IMR-90 (cell line): ENCODE data around the gene ADAMTS8. TPM values are rescaled to one million over a fixed set of nuclear protein-coding genes. Genes with fewer than 3 reads are reported as not detected.
A peak's percentile ranks its signal among the peaks of the same experiment; 100 is the strongest.

ENCODE experiments used
- ATAC-seq: fragments of 200-7000 bp; cut with Tn5 transposase; 2 replicates; pipeline ENCODE4 v1.9.1; 2020; ENCODE audit warnings: low read depth, mild to moderate bottlenecking, moderate library complexity
- BruUV-seq: library from RNA; stranded (reverse); fragments of 400-500 nt; replicated peaks from 2 replicates; lab custom pipeline; 2021; lab: Mats Ljungman, UMichigan
- CTCF ChIA-PET: fragments of 300-600 bp; formaldehyde crosslinking; extraction: SDS; loops from one replicate; lab custom pipeline; 2021; ENCODE audit warnings: antibody characterized with exemption; lab: Yijun Ruan, JAX
- POLR2A ChIA-PET: fragments of 300-600 bp; sonication (Branson Sonifier 250); formaldehyde crosslinking; loops from one replicate; lab custom pipeline; 2022; ENCODE audit warnings: antibody characterized with exemption; ENCODE audit not compliant: unreplicated experiment; lab: Charles Lee
- DNase-seq: peaks from one replicate; pipeline ENCODE4 v3.0.0; 2013
- H2AFZ ChIP-seq: replicated peaks from 2 replicates; pipeline ENCODE3; 2013; ENCODE audit warnings: low read length, mild to moderate bottlenecking; ENCODE audit not compliant: poor library complexity
- H2AK5ac ChIP-seq: 2 replicates; pipeline ENCODE4 v1.6.1; 2013; ENCODE audit warnings: low read depth, low read length, inconsistent platforms
- H2AK9ac ChIP-seq: replicated peaks from 2 replicates; pipeline ENCODE3; 2013; ENCODE audit warnings: mild to moderate bottlenecking, low read depth, low read length, moderate library complexity; ENCODE audit not compliant: poor library complexity
- H2BK120ac ChIP-seq: 2 replicates; pipeline ENCODE4 v1.6.1; 2013; ENCODE audit warnings: low read depth, low read length, inconsistent platforms
- H2BK15ac ChIP-seq: 3 replicates; pipeline ENCODE4 v1.6.1; 2013; ENCODE audit warnings: low read depth, low read length, inconsistent platforms
- H2BK20ac ChIP-seq: 2 replicates; pipeline ENCODE4 v1.6.1; 2013; ENCODE audit warnings: low read depth, mild to moderate bottlenecking, inconsistent platforms, low read length, moderate library complexity
- H2BK5ac ChIP-seq: 2 replicates; pipeline ENCODE4 v1.6.1; 2013; ENCODE audit warnings: mild to moderate bottlenecking, low read depth, low read length, inconsistent platforms; ENCODE audit not compliant: poor library complexity, severe bottlenecking
- H3K14ac ChIP-seq: replicated peaks from 2 replicates; pipeline ENCODE4 v1.6.1; 2013; ENCODE audit warnings: low read depth, low read length, inconsistent platforms
- H3K18ac ChIP-seq: 2 replicates; pipeline ENCODE4 v1.6.1; 2013; ENCODE audit warnings: low read depth, low read length, control low read depth
- H3K23ac ChIP-seq: 2 replicates; pipeline ENCODE4 v1.6.1; 2013; ENCODE audit warnings: low read depth, low read length, inconsistent platforms
- H3K27ac ChIP-seq: 2 replicates; pipeline ENCODE4 v1.5.1; 2013; ENCODE audit warnings: mild to moderate bottlenecking, control low read depth, low read length; ENCODE audit not compliant: insufficient read depth
- H3K27me3 ChIP-seq: 2 replicates; pipeline ENCODE4 v1.6.1; 2013; ENCODE audit warnings: low read length; ENCODE audit not compliant: control insufficient read depth, insufficient read depth
- H3K36me3 ChIP-seq: 2 replicates; pipeline ENCODE4 v1.6.1; 2013; ENCODE audit warnings: low read length, mixed read lengths; ENCODE audit not compliant: control insufficient read depth, insufficient read depth
- H3K4ac ChIP-seq: 2 replicates; pipeline ENCODE4 v1.6.1; 2013; ENCODE audit warnings: low read depth, low read length, inconsistent platforms
- H3K4me1 ChIP-seq: 2 replicates; pipeline ENCODE4 v1.6.1; 2013; ENCODE audit warnings: low read length, mixed read lengths; ENCODE audit not compliant: control insufficient read depth, insufficient read depth
- H3K4me2 ChIP-seq: 2 replicates; pipeline ENCODE4 v1.6.1; 2013; ENCODE audit warnings: low read depth, mild to moderate bottlenecking, control low read depth, low read length, moderate library complexity
- H3K4me3 ChIP-seq: 2 replicates; pipeline ENCODE4 v1.5.1; 2013; ENCODE audit warnings: low read depth, mild to moderate bottlenecking, control low read depth, low read length, moderate library complexity; ENCODE audit not compliant: insufficient read depth
- H3K56ac ChIP-seq: 2 replicates; pipeline ENCODE4 v1.6.1; 2013; ENCODE audit warnings: low read length, inconsistent platforms; ENCODE audit not compliant: insufficient read depth; ENCODE audit errors: extremely low read depth
- H3K79me1 ChIP-seq, 2 experiments: 2 replicates each; pipeline ENCODE4 v1.6.1; 2013; ENCODE audit warnings: low read length in 2 of 2, inconsistent platforms in 1 of 2, low read depth in 1 of 2
- H3K9ac ChIP-seq: 2 replicates; pipeline ENCODE4 v1.6.1; 2013; ENCODE audit warnings: low read depth, low read length, control low read depth
- H3K9me1 ChIP-seq: 2 replicates; pipeline ENCODE4 v1.6.1; 2013; ENCODE audit warnings: low read length, inconsistent platforms; ENCODE audit not compliant: insufficient read depth
- H3K9me3 ChIP-seq: 2 replicates; pipeline ENCODE4 v1.6.1; 2013; ENCODE audit warnings: low read length; ENCODE audit not compliant: control insufficient read depth, insufficient read depth
- H4K20me1 ChIP-seq: 2 replicates; pipeline ENCODE4 v1.6.1; 2013; ENCODE audit warnings: low read length, inconsistent platforms; ENCODE audit not compliant: insufficient read depth
- H4K5ac ChIP-seq: 2 replicates; pipeline ENCODE4 v1.6.1; 2013; ENCODE audit warnings: mild to moderate bottlenecking, low read depth, low read length, control low read depth
- H4K8ac ChIP-seq, 2 experiments: 2 replicates each; pipeline ENCODE4 v1.6.1; 2013; ENCODE audit warnings: low read depth in 2 of 2, low read length in 2 of 2, control low read depth in 1 of 2, inconsistent platforms in 1 of 2
- H4K91ac ChIP-seq: 2 replicates; pipeline ENCODE4 v1.6.1; 2013; ENCODE audit warnings: low read depth, low read length, inconsistent platforms; ENCODE audit not compliant: insufficient read depth
- CEBPB ChIP-seq: IDR thresholded peaks from 2 replicates; pipeline ENCODE4 v1.6.1; 2012; ENCODE audit warnings: low read depth, low read length, improper control_type of control experiment
- FOS ChIP-seq: fragments of 150-350 bp; IDR thresholded peaks from 2 replicates; pipeline ENCODE4 v1.6.1; 2016; ENCODE audit warnings: low read depth, low read length
- NFE2L2 ChIP-seq: fragments of 150-350 bp; IDR thresholded peaks from 2 replicates; pipeline ENCODE4 v1.6.1; 2016; ENCODE audit warnings: low read depth, mild to moderate bottlenecking, low read length
- POLR2A ChIP-seq: IDR thresholded peaks from 2 replicates; pipeline ENCODE4 v1.6.1; 2012; ENCODE audit warnings: mild to moderate bottlenecking, low read depth, low read length
- WGBS, 2 experiments: methylation state at CpG; one replicate each; pipeline versions ENCODE4 v1.1.5 to v1.1.7; 2013; ENCODE audit warnings: missing lambda C conversion rate in 2 of 2; ENCODE audit not compliant: insufficient read length in 1 of 2; ENCODE audit errors: extremely low coverage in 2 of 2; 5-methylcytosine and 5-hydroxymethylcytosine counted together
- dilution Hi-C: fragments of 300-500 bp; cut with HindIII; formaldehyde crosslinking; loops from one replicate; pipeline ENCODE4 v1.14.3; 2018; ENCODE audit warnings: low sequenced_read_pairs; ENCODE audit not compliant: unreplicated experiment
- in situ Hi-C: fragments of 300-500 bp; cut with MboI; formaldehyde crosslinking; loops from 3 replicates; pipeline ENCODE4 v1.14.3; 2019; ENCODE audit warnings: low sequenced_read_pairs, inconsistent platforms, mixed read lengths
- intact Hi-C: fragments of 100-400 bp; cut with micrococcal nuclease; formaldehyde crosslinking; loops from 2 replicates; pipeline ENCODE4 v1.10.0; 2022
- polyA plus RNA-seq, 3 experiments: library from polyadenylated mRNA; depleted of rRNA; stranded (reverse); fragments of >200 nt; gene quantifications; 2 replicates each; pipeline ENCODE4 v1.2.3, GENCODE V29; 2012; ENCODE audit warnings: low replicate concordance in 1 of 3
- total RNA-seq: library from RNA; depleted of rRNA; stranded (reverse); fragments of >200 nt; gene quantifications from 2 replicates; pipeline ENCODE4 v1.2.3, GENCODE V29; 2012

ADAMTS8 gene
- total and polyA plus RNA-seq, 2 of the 4 experiments (the other 2 are of a cell fraction): under 0.01 to 0.60 TPM

DNA sequence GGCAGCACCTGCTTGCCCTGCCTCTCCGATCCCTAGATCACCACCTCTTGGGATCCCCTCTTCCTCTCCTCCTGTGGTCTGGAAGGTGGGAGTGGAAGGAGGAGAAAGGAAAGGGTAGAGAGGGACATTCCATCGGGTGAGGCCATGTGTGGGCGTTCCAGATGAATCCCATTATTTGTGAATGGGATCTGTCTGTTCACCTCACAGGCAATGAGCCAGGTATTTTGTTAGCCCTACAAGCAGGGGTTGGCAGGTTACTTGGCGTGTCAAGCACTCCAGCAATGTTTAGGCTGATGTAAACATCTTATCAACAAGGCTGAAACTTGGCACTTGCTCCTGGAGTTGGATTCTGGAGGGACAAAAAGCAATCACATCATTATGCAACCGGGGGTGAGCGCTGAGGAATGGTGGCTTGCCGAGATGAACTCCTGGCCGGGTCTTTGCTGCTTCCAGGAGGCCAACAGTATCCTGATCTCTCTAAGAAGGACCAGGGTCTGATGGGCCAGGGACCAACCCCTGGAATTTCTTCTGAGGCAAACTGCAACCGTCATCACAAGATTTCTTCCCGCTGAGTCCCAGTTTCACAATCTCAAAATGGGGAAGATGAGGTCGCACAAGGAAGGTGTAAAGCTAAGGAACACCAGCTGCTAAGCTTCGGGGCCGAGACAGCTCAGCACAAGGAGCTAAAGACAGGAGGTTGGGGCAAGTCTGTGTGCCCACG, 7.8 kb downstream of the ADAMTS8 start:
- Histone ChIP-seq H2BK5ac (peak overlapping the region; percentile 67), H3K79me1 (no peaks in the 10 kb centered on the region), H2BK15ac (peak overlapping the region; percentile 63; the same call in 2 of the 3 replicates), H4K20me1 (no peaks in the 10 kb centered on the region), H3K4me3 (no peak overlapping the region), H3K4me2 (peak overlapping the region; percentile 8; the same call in 1 of the 2 replicates), H3K27ac (peak overlapping the region; percentile 93), H2AK5ac (peak overlapping the region; percentile 94), H2AFZ (peak overlapping the region; percentile 71), H3K56ac (peak overlapping the region; percentile 5; the same call in 1 of the 2 replicates), H2BK20ac (peak overlapping the region; percentile 96), H3K18ac (peak overlapping the region; percentile 83), H4K5ac (peak overlapping the region; percentile 83), H4K8ac (peak overlapping the region; percentile 60 to 67), H3K23ac (peak overlapping the region; percentile 88), H3K9me1 (peaks cover 13% of the 10 kb centered on the region), H2BK120ac (peak overlapping the region; percentile 94), H3K14ac (peak overlapping the region; percentile 88), H3K4ac (peak overlapping the region; percentile 90), H3K27me3 (peaks cover 20% of the 10 kb centered on the region), H3K4me1 (peaks cover 30% of the 10 kb centered on the region), H4K91ac (peak overlapping the region; percentile 94), H3K36me3 (peaks cover 5% of the 10 kb centered on the region; the same call in 1 of the 2 replicates), H2AK9ac (peak overlapping the region; percentile 22), H3K9ac (peak overlapping the region; percentile 41; the same call in 1 of the 2 replicates), H3K9me3 (no peaks in the 10 kb centered on the region)
- intact Hi-C loops (loop anchor here (1.0 kb wide), 1 partner anchor 30 kb away; no protein-coding TSS in a partner anchor), dilution Hi-C loops (no loop called here), in situ Hi-C loops (loop anchor here (25.0 kb wide), 2 partner anchors 1467 to 1642 kb away; no protein-coding TSS in a partner anchor)
- no TSS peak for BruUV-seq
- DNase-seq (peak; percentile 82), ATAC-seq (peak; percentile 65)
- CTCF ChIA-PET: interaction anchor here (0.7 to 1.0 kb wide), 2 partner anchors 10 to 30 kb away, joined by 3 to 4 read pairs; no protein-coding TSS in a partner anchor
- no peak for TF ChIP-seq NFE2L2
- peak; percentile 76 for TF ChIP-seq CEBPB
- TF ChIP-seq POLR2A: no peak
- 0 out of 2 replicates have a peak, but pooled peaks have one; percentile 26 for TF ChIP-seq FOS
- 33% methylated on average over 3 of the region's 14 CpGs; no CpG with 5 or more reads in 1 of the 2 experiments for WGBS, 2 experiments
- POLR2A ChIA-PET: interaction anchor here (0.6 to 0.8 kb wide), 3 partner anchors 21 to 237 kb away, joined by 3 read pairs; no protein-coding TSS in a partner anchor
